LNCAP (cell line): ENCODE data around the gene GALNT2.

Experiments used
- CTCF ChIP-seq: fragments of 450-650 bp; IDR thresholded peaks from 2 replicates; pipeline ENCODE4 v1.5.1; 2017; ENCODE audit warnings: mild to moderate bottlenecking

Gene GALNT2

GRCh38 chr1:230163719-230164118 is 96.7 kb downstream of the GALNT2 start:
- TF ChIP-seq CTCF = no peak

- TF ChIP-seq CTCF = no peak
These were observed 98.5 kb downstream of the GALNT2 start for GRCh38 chr1:230165536-230165935.

GRCh38 chr1:230166366-230167132 is 99.5 kb downstream of the GALNT2 start:
- no peak for TF ChIP-seq CTCF

GRCh38 chr1:230167419-230167852 is 100.4 kb downstream of the GALNT2 start:
- peak; percentile 79 for TF ChIP-seq CTCF

- TF ChIP-seq CTCF = no peak
These were observed 102.6 kb downstream of the GALNT2 start for GRCh38 chr1:230169454-230170152.

GRCh38 chr1:230170153-230170547 is 103.1 kb downstream of the GALNT2 start:
- no peak for TF ChIP-seq CTCF

GRCh38 chr1:230170622-230171021 is 103.6 kb downstream of the GALNT2 start:
- TF ChIP-seq CTCF = no peak
